GDM1 (cell line): ENCODE measurements around the gene ETS1.
"Not testable (repeated sequence)": the region's sequence is repeated elsewhere in the genome, so short reads cannot be mapped to it uniquely, and the experiment has no call there.

ENCODE experiments used
- DNase-seq: peaks from one replicate; lab custom pipeline; 2025; lab: John Stamatoyannopoulos, UW

The ETS1 gene

GRCh38 chr11:128462922-128463321, 124.4 kb downstream of the ETS1 start:
- DNase-seq = no peak

DNA sequence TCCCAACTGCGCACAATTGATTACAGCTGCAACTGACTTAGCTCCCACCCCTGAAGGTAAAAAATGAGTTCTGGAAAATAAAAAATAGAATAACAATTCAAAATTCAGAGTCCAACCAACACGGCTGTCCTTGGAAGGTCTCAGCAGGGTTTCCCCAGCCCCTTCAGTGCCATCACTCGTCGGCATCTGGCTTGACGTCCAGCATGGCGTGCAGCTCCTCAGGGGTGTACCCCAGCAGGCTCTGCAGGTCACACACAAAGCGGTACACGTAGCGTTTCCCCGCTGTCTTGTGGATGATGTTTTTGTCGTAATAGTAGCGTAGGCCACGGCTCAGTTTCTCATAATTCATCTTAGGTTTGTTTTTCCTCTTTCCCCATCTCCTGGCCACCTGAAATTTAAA, 125.2 kb downstream of the ETS1 start:
- no peak for DNase-seq

- no peak for DNase-seq
Measured at GRCh38 chr11:128458321-128458720, 129.0 kb downstream of the ETS1 start.

- DNase-seq = no peak
Measured at GRCh38 chr11:128457874-128458273, 129.5 kb downstream of the ETS1 start.

DNA sequence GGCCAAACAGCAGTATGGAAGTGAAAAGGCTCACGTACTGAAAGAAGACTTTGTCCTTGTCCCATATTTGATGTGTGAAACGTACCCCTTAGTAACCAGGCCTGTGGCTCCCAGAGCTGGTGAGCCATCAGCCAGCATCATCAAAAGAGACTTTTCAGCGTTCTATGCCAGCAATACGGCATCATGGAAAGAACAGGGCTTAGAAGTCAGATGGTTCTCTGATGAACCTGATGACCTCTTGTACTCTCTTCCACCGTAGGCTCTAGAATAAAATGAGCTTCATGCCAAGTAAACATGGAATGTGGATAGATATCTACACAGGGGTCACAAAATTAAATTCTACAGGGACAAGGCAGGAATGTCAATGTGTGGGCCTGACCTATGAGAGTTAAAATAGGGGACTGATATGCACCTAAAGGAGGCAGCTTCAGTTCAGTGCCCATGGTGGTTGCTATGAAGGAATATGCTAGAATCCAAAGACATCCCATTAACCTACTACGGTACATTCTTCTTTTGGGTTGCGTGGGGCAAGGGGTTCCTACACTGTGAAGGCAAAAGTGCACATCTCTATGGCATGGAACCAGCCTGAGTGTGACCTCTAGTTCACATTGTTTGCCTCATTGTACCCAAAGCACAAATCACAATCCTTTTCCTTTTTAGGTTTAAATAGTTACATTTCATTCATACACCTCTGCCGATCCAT, 130.6 kb downstream of the ETS1 start:
- DNase-seq = no peak

DNA sequence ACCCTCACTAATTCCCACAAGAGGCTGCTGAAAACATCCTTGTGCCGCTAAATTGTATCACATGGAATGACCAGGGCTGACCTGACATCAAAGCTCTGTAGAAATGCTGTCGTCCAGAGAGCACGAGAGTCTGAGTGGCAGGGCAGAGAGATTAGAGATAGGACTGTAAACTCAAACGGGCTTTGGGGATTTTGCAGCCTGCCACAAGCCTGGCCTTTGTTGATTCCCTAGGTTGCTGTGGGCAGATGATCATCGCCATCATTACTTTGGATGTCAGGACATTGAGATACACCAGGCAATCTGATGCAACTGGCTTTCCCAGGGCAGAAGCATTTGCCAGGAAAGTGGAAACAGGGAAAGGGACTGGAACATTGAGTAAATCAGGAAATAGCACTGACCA, 131.6 kb downstream of the ETS1 start:
- DNase-seq = no peak

DNA sequence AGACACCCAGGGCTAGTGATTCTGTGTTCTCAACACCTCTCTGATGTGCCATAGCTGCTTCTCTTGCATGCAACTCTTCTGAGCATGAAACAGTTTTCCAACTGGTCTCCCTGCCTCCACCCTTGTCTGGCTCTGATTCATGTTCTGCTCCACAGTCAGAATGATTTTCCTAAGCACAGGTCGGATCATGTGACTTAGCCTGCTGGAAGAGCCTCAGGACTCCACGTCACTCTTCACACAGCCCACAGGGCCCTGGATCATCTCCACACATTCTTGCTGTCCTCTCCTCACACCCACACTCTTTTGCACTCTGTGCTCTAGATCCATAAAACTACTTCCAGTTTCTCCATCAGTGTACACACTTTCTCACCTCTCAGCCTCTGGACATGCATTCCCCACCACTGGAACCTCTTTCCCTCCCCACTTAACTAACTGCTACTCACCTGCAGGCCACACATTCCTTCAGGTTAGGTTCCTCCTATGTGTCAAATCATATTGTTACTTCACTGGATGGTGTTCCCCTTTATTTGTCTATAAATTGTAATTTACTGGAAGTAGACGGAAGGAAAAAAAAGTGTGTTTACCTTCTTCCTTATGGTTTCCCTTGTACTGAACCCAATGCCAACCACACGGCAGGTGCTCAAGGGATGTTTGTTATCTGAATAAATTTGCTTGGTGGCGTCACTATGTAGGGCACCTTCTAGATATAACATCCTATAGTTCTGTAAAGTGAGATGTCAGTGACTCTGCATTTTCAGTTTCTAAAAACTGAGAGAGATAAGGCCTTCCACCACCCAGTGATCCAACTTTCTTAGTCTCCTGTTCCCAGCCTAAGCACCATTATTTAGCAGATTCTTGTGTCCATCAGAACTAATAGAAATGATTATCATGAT, 133.7 kb downstream of the ETS1 start:
- no peak for DNase-seq

DNA sequence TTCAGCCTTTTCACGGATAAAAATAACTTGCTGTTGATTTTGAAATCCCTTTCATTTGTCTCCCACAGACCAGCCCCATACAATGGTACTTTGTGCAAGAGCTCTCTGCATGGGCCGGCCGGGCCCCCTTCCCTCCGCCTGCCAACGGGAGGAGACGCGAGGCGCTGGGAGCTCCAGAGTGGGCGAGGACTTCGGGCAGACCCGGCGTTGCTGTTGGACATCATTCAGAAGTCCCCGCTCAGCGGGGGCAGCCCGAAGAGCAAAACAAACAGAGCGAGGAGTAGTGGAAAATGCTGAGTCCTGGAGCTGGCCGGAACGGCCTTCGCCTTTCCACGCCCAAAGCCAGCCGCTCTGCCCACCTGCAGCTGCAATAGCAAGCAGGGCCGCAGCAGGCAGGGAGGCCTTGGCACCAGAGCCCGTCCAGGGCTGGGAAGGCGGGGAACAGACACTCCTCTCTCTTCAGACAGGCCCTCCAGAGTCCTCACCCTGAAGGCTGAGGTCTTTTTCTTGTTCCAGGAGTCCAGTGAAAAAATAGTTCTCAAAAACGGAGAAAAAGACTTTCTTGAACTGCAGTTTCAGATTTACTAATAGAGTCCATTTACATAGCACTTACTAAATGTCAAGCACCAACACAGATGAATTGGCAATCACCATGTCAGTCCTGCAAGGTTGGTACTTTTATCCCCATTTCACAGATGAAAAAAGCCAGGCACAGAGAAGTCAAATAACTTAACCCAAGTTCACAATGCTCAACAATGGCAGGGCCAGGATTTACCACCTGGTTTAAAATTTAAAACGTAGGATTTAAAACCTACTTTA, 135.5 kb downstream of the ETS1 start:
- DNase-seq = no peak

DNA sequence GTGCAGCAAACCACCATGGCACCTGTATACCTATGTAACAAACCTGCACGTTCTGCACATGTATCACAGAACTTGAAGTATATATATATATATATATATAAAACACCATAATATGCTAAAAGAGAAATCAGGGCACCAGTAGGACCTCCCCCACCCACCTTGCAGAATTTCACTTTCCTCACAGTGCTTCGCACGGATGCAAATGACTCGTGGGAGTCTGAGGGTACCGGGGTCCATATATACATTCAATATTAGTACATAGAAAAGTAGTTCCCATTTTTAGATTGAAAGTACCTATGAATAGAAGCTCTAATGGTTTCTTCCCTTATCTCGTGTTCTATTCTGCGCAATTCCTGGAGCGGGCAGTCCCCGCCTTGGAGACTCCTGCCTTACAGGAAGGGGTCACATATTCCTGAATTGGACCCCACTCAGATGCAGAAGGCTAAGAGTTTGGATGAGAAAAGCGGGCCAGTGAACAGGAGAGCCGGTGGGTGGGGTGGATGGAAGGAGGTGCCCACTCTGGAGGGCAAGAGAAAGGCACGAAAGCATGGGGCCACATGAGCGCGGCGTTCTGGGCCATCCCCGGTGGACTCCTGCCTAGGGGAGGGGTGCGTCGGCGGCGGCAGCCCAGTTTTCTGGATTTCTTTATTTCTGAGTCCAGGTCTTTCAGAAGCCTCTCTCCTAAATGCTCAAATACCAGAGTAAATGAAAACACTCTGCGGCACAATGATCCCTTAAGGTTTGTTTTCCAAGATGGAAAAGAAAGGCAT, 136.3 kb downstream of the ETS1 start:
- DNase-seq = no peak

- not testable (repeated sequence) for DNase-seq
Measured at GRCh38 chr11:128450425-128450824, 136.9 kb downstream of the ETS1 start.

- DNase-seq = no peak
Measured at GRCh38 chr11:128448981-128449713, 138.2 kb downstream of the ETS1 start.

DNA sequence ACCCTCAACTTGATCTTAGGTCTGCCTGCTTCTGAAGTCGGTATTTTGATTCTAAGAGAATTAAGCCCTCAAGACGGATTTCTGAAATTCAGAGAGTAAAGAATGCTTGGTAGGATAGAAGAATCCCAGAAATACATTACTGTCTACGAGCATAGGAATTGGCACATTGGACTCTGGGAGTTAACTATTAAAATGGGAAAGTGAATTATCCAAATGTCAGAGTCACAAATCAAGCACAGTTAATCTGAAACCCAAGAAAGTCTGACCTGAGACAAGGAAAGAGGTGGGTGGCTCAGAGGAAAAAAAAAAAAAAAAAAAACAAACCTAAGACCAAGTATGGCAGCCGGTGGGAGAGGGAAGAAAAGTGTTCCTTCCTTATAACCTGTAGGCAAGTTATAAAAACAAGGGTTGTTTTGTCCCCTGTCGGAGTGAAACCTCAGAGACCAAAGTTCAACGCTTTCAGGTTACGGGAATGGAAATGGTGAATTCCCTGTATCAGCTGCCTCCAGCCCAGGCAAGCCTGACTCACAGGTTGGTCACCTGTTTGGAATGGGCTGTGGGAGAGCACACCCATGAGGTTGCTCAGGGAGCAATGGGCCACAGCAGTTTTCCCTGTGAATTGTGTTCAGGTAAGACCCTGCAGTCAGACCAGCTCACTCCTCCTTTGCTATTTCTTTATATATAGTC, 139.0 kb downstream of the ETS1 start:
- DNase-seq = no peak

DNA sequence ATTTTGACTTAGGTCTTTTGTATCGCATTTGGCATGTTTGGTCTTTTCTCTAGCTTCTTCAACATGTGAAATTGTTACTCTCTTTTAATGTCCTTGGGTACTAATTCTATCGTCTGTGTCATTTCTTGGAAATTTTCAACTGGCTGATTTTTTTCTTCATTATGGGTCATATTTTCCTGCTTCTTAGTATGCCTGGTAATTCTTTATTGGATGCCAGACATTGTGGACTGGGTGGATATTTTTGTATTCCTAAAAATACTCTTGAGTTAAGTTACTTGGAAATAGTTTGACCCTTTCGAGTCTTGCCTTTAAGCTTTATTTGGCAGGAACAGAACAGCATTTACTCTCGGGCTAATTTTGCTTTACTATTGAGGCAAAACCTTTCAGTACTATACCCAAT, 140.1 kb downstream of the ETS1 start:
- DNase-seq = no peak

GRCh38 chr11:128445921-128446320, 141.4 kb downstream of the ETS1 start:
- not testable (repeated sequence) for DNase-seq

GRCh38 chr11:128437136-128437535, 150.2 kb downstream of the ETS1 start:
- DNase-seq = no peak

DNA sequence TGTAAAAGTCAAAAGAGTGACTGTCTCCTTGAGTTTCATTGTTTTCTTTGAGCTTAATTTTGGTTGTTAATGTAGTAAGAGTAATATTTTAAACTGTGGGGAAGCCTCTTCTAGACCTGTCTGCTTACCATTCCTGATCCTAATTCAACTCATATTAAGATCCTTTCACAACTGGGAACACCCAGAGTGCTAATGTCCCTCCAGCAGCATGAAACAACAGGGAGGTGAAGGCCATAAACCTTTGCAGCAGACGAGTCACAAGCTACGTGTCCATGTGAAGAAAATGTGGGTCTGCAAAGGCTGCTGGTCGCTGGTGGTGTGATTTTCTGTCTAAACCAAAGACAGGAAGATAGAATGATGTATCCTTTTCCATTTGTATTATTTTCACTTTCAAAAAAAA, 152.5 kb downstream of the ETS1 start:
- no peak for DNase-seq

DNA sequence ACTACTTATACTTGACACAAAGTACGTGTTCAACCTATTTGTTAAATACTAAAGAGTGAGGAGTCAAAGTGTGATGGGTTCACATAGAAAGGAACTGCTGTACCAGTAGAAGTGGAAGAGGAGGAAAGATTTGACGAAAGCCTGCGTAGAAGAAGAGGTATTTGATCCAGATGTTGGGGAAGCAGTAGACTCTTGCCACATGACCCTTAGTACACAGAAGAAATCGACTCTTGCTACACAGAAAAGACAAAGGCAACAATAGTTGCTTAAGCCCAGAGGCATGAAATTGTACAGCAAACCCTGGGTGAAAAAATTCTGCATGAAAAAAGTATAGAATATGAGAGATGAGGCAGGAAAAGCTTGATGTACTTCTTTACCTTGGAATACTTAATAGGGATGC, 152.9 kb downstream of the ETS1 start:
- no peak for DNase-seq

DNA sequence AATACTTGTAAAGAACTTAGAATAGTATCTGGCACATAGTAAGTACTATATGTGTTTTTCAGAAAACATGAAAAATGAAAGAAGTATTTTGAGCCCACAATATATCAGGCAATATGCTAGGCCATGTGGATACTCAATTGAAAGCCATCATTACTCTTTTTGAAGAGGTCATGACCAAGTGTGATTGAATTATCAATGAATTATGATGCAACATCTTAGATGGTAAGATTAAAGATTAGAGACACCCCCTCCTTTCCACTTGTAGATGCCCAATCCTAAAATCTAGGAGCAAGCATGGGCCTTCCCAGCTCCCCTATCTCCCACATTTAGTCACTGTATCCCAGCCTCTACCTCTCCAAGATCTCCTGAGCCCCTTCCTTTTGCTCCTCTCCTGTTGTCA, 154.4 kb downstream of the ETS1 start:
- no peak for DNase-seq

DNA sequence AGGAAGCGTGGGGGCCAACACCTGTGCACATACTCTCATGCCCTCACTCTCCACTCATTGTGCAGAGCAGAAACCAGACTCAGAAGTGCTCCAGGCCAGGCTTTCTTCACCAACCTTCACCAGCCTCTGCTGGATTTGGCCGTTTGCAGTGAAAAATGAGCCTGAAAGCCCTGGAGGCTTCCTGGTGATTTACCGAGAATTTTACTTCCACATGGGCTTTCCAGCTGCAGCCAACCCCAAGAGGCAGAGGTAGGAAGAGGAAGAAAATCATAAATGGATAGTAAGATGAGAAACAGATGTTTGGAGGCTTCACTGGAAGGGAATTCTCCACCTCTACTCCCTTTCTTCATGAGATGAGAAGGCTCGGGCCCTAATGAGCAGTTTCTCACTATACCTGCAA, 155.4 kb downstream of the ETS1 start:
- DNase-seq = no peak

- DNase-seq = no peak
Measured at GRCh38 chr11:128428935-128429334, 158.4 kb downstream of the ETS1 start.
